ENCODE data around the gene BAZ1A. TPM values are rescaled to one million over a fixed set of nuclear protein-coding genes. Genes with fewer than 3 reads are reported as not detected.

Gene BAZ1A
- total and polyA plus RNA-seq, 7 donors, result 7.5 to 28.3 (median 15.4) TPM

DNA sequence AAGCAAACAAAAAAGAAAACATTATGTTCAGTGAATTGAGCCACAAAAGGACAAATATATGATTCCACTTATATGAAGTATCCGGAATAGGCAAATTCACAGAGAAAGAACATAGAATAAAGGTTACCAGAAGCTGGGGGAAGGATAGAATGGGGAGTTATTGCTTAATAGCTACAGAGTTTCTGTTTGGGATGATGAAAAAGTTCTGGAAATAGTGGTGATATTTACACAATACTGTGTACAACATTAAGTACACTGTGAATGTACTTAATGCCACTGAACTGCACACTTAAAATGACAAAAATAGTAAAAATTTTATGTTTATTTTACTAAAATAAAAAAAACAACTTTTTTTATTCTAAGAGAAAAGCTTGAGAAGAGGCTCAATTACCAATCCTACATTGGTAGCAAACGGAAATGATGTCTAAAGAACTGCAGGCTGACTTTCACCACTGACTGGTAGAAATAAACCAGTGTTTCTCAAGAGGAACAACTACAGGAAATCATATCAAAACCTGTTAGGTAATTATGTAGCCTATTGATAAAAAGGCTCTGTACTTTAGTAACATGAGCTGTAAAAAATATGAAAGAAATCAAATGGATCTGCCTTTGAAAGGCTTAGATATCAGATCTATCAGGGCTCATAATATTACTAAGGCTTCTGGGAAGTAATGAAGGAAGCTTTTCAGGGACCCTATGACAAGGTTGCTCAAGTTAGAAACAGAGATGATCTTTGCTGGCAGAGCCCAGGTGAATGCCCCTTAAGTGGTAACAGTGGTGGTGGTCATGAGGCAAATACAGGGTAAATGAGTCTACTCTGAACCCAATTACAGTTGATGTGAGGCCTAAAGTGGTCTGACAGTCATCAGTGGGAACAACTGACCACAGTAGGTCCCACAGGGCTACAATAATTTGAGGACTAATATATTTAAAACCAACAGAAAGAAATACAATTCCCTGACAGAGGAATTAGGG, 41.3 kb downstream of the BAZ1A start:
- intact Hi-C loops (cut with DNase I), result no loop called here
- no peak overlapping the region for H3K27ac ChIP-seq
- no peak for ATAC-seq
- WGBS, 3 donors, result 84 to 91% (median 89%) methylated on average over 2 of the region's 2 CpGs
- H3K4me3 ChIP-seq, result no peak overlapping the region
- H3K4me1 ChIP-seq, result peaks cover 8% of the 10 kb centered on the region
- H3K9me3 ChIP-seq, result no peaks in the 10 kb centered on the region
- no peak for DNase-seq
- TF ChIP-seq, protein P1, sequence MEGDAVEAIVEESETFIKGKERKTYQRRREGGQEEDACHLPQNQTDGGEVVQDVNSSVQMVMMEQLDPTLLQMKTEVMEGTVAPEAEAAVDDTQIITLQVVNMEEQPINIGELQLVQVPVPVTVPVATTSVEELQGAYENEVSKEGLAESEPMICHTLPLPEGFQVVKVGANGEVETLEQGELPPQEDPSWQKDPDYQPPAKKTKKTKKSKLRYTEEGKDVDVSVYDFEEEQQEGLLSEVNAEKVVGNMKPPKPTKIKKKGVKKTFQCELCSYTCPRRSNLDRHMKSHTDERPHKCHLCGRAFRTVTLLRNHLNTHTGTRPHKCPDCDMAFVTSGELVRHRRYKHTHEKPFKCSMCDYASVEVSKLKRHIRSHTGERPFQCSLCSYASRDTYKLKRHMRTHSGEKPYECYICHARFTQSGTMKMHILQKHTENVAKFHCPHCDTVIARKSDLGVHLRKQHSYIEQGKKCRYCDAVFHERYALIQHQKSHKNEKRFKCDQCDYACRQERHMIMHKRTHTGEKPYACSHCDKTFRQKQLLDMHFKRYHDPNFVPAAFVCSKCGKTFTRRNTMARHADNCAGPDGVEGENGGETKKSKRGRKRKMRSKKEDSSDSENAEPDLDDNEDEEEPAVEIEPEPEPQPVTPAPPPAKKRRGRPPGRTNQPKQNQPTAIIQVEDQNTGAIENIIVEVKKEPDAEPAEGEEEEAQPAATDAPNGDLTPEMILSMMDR (IDR thresholded peaks at IDR 0.05), result no peak
- no peaks in the 10 kb centered on the region for H3K27me3 ChIP-seq (ENCODE audit: insufficient read depth in 3 of 3, low read length in 2 of 3)
- no peaks in the 10 kb centered on the region for H3K36me3 ChIP-seq (ENCODE audit: insufficient read depth in 1 of 2, low read depth in 1 of 2)

DNA sequence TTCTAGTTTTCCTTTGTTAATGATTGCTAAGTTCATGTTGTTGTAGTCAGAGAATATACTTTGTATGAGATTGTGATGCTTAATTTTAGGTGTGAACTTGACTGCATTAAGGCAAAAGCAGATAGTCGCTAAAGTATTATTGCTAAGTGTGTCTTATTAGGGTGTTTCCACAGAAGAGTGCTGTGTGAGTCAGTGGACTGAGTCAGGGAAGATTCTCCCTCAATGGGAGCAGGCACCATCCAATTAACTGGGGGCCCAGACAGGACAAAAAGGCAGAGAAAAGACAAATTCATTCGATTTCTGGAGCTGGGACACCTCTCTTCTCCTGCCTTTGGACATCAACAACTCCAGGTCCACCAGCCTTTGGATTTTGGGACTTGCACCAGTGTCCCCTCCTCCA, 48.5 kb downstream of the BAZ1A start:
- intact Hi-C loops (cut with DNase I), result no loop called here

DNA sequence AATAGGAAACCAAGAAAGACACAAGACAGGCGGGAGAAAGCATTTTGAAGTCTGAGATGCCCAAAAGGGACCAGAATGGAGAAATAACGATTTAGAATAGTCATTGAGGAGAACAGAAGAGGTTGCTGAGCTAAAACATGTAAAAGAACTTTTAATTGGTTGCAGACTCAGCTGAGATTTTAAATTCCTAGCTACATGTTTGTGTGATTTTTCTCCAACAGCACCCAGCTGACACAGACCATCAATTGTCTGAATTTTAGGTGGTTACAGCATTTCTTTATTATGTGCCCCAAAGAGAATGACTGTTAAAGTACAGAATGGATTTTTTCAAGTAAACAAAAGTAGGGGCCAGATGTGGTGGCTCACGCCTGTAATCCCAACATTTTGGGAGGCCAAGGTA, 50.3 kb downstream of the BAZ1A start:
- intact Hi-C loops (cut with DNase I), result no loop called here
- no peaks in the 10 kb centered on the region for H3K4me1 ChIP-seq
- DNase-seq (no peak), ATAC-seq (no peak)
- no peak overlapping the region for H3K27ac ChIP-seq
- no peaks in the 10 kb centered on the region for H3K9me3 ChIP-seq
- H3K27me3 ChIP-seq (ENCODE audit: insufficient read depth in 3 of 3, low read length in 2 of 3), result no peaks in the 10 kb centered on the region
- no peak overlapping the region for H3K4me3 ChIP-seq
- TF ChIP-seq, protein P1 (IDR thresholded peaks at IDR 0.05), result no peak
- peaks cover 2 to 19% of the 10 kb centered on the region in 2 donors for H3K36me3 ChIP-seq (ENCODE audit: insufficient read depth in 1 of 2, low read depth in 1 of 2)
- 91 to 95% (median 93%) methylated on average over 3 of the region's 3 CpGs for WGBS, 3 donors

More for the DNA sequence above, 48.5 kb downstream of the BAZ1A start:
- H3K36me3 ChIP-seq (ENCODE audit: insufficient read depth in 1 of 2, low read depth in 1 of 2), result peaks cover 2 to 16% of the 10 kb centered on the region in 2 donors
- H3K4me1 ChIP-seq, result peaks cover 8% of the 10 kb centered on the region
- H3K4me3 ChIP-seq, result no peak overlapping the region
- H3K9me3 ChIP-seq, result no peaks in the 10 kb centered on the region
- WGBS, 3 donors, result 94 to 99% (median 96%) methylated on average over 2 of the region's 2 CpGs
- TF ChIP-seq, protein P1 (IDR thresholded peaks at IDR 0.05), result no peak
- H3K27me3 ChIP-seq (ENCODE audit: insufficient read depth in 3 of 3, low read length in 2 of 3), result no peaks in the 10 kb centered on the region
- ATAC-seq (no peak), DNase-seq (no peak)
- no peak overlapping the region for H3K27ac ChIP-seq

DNA sequence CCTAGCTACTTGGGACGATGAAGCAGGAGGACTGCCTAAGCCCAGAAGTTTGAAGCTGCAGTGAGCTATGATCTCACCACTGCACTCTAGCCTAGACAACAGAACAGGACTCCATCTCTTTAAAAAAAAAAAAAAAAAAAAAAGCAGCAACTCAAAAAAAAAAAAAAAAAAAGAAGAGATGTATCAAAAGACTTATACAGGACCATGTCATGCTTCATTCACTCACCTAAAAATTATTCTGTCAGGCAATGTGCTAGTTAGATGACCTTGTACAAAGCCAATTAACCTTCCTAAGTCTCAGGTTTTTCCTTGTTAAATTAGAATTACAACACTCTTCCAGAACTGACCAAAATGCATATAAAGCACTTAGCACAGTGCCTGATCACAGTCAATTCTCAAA, 50.9 kb downstream of the BAZ1A start:
- no peak for DNase-seq
- Histone ChIP-seq H3K9me3 (no peaks in the 10 kb centered on the region), H3K4me3 (no peak overlapping the region), H3K4me1 (no peaks in the 10 kb centered on the region), H3K27ac (no peak overlapping the region), H3K36me3 (ENCODE audit: insufficient read depth in 1 of 2, low read depth in 1 of 2) (peaks cover 2 to 19% of the 10 kb centered on the region in 2 donors), H3K27me3 (ENCODE audit: insufficient read depth in 3 of 3, low read length in 2 of 3) (no peaks in the 10 kb centered on the region)
- TF ChIP-seq, protein P1 (IDR thresholded peaks at IDR 0.05), result no peak
- no peak for ATAC-seq
- intact Hi-C loops (cut with DNase I), result no loop called here
- 82 to 100% (median 86%) methylated on average over 1 of the region's 1 CpG for WGBS, 3 donors
